CD4-positive, CD25-positive, alpha-beta regulatory T cell (primary cell): ENCODE results near the gene CEACAM8. TPM values are rescaled to one million over a fixed set of nuclear protein-coding genes. Genes with fewer than 3 reads are reported as not detected.
"Not testable (repeated sequence)": the region's sequence is repeated elsewhere in the genome, so short reads cannot be mapped to it uniquely, and the experiment has no call there.

Experiments used
- ATAC-seq, 2 donors: fragments of 150-1000 bp; cut with Tn5 transposase; one replicate each; pipeline ENCODE4 v1.10.0; 2021; ENCODE audit warnings: low read depth in 2 of 2, moderate number of reproducible peaks in 2 of 2, moderate library complexity in 1 of 2
- DNase-seq, 3 donors: peaks; one replicate each; pipeline versions ENCODE4 v3.0.0 to v3.0.0-alpha.2; 2012 to 2022; ENCODE audit warnings: mixed read lengths in 1 of 3
- H3K27ac ChIP-seq: one replicate; pipeline ENCODE4 v1.7.0; 2013; ENCODE audit warnings: mild to moderate bottlenecking, low read length; ENCODE audit not compliant: insufficient read depth, poor library complexity, severe bottlenecking
- H3K27me3 ChIP-seq: one replicate; pipeline ENCODE4 v1.7.0; 2013; ENCODE audit warnings: low read length; ENCODE audit not compliant: control insufficient read depth, insufficient read depth
- H3K36me3 ChIP-seq: one replicate; pipeline ENCODE4 v1.7.0; 2013; ENCODE audit warnings: mild to moderate bottlenecking, low read length, moderate library complexity; ENCODE audit not compliant: control insufficient read depth, insufficient read depth
- H3K4me1 ChIP-seq: 2 replicates; pipeline ENCODE4 v1.7.0; 2013; ENCODE audit warnings: mild to moderate bottlenecking, low read length; ENCODE audit not compliant: insufficient read depth, control insufficient read depth, poor library complexity, severe bottlenecking
- H3K4me3 ChIP-seq: one replicate; pipeline ENCODE4 v1.7.0; 2013; ENCODE audit warnings: low read depth, mild to moderate bottlenecking, low read length, moderate library complexity
- H3K9me3 ChIP-seq, 2 experiments: 1 replicate in 1 of 2; 2 replicates in 1 of 2; pipeline ENCODE4 v1.7.0; 2013; ENCODE audit warnings: low read length in 2 of 2, mild to moderate bottlenecking in 1 of 2, moderate library complexity in 1 of 2; ENCODE audit not compliant: control insufficient read depth in 2 of 2
- H3K27ac Mint-ChIP-seq, 3 donors: one replicate each; pipeline ENCODE4 v1.8.0; 2020 to 2022; ENCODE audit warnings: mild to moderate bottlenecking in 3 of 3, mixed read lengths in 3 of 3, moderate library complexity in 2 of 3
- H3K27me3 Mint-ChIP-seq: one replicate; pipeline ENCODE4 v1.8.0; 2022; ENCODE audit warnings: mild to moderate bottlenecking, mixed read lengths
- H3K36me3 Mint-ChIP-seq: one replicate; pipeline ENCODE4 v1.8.0; 2020; ENCODE audit warnings: mixed read lengths
- H3K4me1 Mint-ChIP-seq, 4 donors: one replicate each; pipeline ENCODE4 v1.8.0; 2020 to 2022; ENCODE audit warnings: mixed read lengths in 4 of 4, mild to moderate bottlenecking in 1 of 4
- H3K4me3 Mint-ChIP-seq, 4 donors: one replicate each; pipeline ENCODE4 v1.8.0; 2020 to 2022; ENCODE audit warnings: mild to moderate bottlenecking in 4 of 4, mixed read lengths in 4 of 4, moderate library complexity in 3 of 4
- H3K9me3 Mint-ChIP-seq, 7 donors: one replicate each; pipeline ENCODE4 v1.8.0; 2020 to 2022; ENCODE audit warnings: mixed read lengths in 7 of 7, mild to moderate bottlenecking in 3 of 7, moderate library complexity in 2 of 7
- polyA plus RNA-seq, 4 donors: library from polyadenylated mRNA; unstranded; fragments of 300-500 nt; fragmentation: Illumina TruSeq; gene quantifications; one replicate each; pipeline ENCODE4 v1.2.3, GENCODE V29; 2021
- total RNA-seq: library from RNA; stranded (reverse); gene quantifications from one replicate; pipeline ENCODE4 v1.2.3, GENCODE V29; 2022

Gene CEACAM8
- total and polyA plus RNA-seq, 5 donors from 2014 or later = not detected

DNA sequence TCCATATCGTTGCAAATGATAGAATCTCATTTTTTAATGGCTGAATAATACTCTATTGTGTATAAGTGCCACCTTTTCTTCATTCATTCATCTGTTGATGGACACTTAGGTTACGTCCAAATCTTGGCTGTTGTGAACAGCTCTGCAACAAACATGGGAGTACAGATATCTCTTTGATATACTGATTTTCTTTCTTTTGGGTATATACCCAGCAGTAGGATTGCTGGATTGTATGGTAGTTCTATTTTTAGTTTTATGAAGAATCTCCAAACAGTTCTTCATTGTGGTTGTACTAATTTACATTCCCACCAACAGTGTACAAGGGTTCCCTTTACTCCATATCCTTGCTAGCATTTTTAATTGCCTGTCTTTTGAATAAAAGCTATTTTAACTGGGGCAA, 59.4 kb downstream of the CEACAM8 start:
- DNase-seq, H3K4me3 ChIP-seq, H3K4me3 Mint-ChIP-seq: not testable (repeated sequence)

DNA sequence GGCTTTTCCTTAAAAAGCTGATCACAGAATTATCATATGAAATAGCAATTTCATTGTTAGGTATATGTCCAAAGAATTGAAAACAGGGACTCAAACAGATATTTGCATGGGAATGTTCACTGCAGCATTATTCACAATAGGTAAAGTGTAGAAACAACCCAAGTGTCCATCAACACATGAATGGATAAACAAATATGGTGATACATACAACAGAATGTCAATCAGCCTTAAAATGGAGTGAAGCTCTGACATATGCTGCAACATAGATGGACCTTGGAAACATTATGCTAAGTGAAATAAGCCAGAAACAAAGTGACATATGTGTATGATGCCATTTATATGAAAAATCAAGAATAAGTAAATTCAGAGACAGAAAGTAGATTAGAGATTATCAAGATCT, 60.3 kb downstream of the CEACAM8 start:
- H3K36me3 Mint-ChIP-seq = no peaks in the 10 kb centered on the region
- Histone ChIP-seq H3K36me3 (no peaks in the 10 kb centered on the region), H3K4me1 (peaks cover 2% of the 10 kb centered on the region), H3K9me3 (no peaks in the 10 kb centered on the region), H3K27ac (no peak overlapping the region), H3K4me3 (no peak overlapping the region), H3K27me3 (peaks cover 1% of the 10 kb centered on the region)
- H3K4me1 Mint-ChIP-seq = peaks cover under 1 to 5% (median 2%) of the 10 kb centered on the region in 4 donors
- H3K27me3 Mint-ChIP-seq = peaks cover 5% of the 10 kb centered on the region
- no peak for DNase-seq
- no peak for ATAC-seq
- H3K9me3 Mint-ChIP-seq = peaks cover 0 to 2% (median 0%) of the 10 kb centered on the region in 7 donors
- no peak overlapping the region for H3K4me3 Mint-ChIP-seq
- H3K27ac Mint-ChIP-seq = no peak overlapping the region

More for the DNA sequence above, 59.4 kb downstream of the CEACAM8 start:
- not testable (repeated sequence) for H3K27me3 Mint-ChIP-seq, H3K27ac Mint-ChIP-seq, H3K9me3 ChIP-seq, ATAC-seq, H3K4me1 ChIP-seq, H3K36me3 Mint-ChIP-seq, H3K27ac ChIP-seq, H3K9me3 Mint-ChIP-seq, H3K27me3 ChIP-seq, H3K4me1 Mint-ChIP-seq, H3K36me3 ChIP-seq

DNA sequence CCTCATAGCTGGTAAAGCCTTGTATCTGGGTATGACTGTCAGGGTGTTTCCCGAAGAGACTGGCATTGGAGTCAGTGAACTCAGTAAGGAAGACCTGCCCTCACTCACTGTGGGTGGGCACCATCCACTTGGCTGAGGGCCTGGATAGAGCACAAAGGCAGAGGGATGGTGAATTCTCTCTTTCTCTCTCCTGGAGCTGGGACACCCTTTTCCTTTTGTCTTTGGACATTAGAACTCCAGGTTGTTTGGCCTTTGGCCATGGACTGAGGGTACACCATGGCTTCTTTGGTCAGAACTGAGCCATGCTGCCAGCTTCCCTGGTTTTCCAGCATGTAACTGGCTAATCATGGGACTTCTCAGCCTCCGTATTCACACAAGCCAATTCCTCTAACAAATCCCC, 61.8 kb downstream of the CEACAM8 start:
- H3K9me3 Mint-ChIP-seq = peaks cover 0 to 2% (median 0%) of the 10 kb centered on the region in 7 donors
- Histone ChIP-seq H3K36me3 (no peaks in the 10 kb centered on the region), H3K9me3 (no peaks in the 10 kb centered on the region), H3K4me3 (no peak overlapping the region), H3K4me1 (peaks cover 17% of the 10 kb centered on the region), H3K27me3 (peaks cover 1% of the 10 kb centered on the region), H3K27ac (no peak overlapping the region)
- DNase-seq (no peak), ATAC-seq (no peak)
- no peak overlapping the region for H3K4me3 Mint-ChIP-seq
- no peaks in the 10 kb centered on the region for H3K36me3 Mint-ChIP-seq
- peaks cover 4 to 20% (median 15%) of the 10 kb centered on the region in 4 donors for H3K4me1 Mint-ChIP-seq
- no peaks in the 10 kb centered on the region for H3K27me3 Mint-ChIP-seq
- H3K27ac Mint-ChIP-seq = no peak overlapping the region

DNA sequence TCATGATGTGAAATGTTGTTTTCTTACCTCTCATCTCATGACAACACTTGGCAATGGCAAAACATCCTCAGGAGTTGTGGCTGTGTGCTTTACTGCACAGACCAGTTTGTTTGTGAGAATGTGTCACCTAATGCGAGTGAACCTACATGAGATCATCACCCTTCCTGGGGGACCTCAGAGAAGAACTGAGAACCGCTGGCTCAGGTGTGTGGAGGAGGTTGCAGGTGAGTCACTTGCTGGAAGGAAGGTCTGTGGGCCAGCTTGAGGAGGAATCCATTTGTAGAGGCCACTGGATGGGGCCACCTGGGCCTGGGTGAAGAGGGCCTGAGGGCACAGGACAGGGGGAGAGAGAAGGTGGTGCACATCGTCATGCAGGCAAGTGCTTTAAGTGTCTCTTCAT, 63.4 kb downstream of the CEACAM8 start:
- Mint-ChIP-seq H3K4me1 (peaks cover 4 to 36% (median 26%) of the 10 kb centered on the region in 4 donors), H3K27ac (no peak overlapping the region), H3K27me3 (no peaks in the 10 kb centered on the region), H3K36me3 (no peaks in the 10 kb centered on the region), H3K4me3 (no peak overlapping the region), H3K9me3 (peaks cover 0 to 2% (median 0%) of the 10 kb centered on the region in 7 donors)
- Histone ChIP-seq H3K36me3 (no peaks in the 10 kb centered on the region), H3K4me1 (peaks cover 30% of the 10 kb centered on the region), H3K4me3 (no peak overlapping the region), H3K27me3 (peaks cover under 1% of the 10 kb centered on the region), H3K27ac (no peak overlapping the region), H3K9me3 (no peaks in the 10 kb centered on the region)
- ATAC-seq (no peak), DNase-seq (no peak)

Other genes starting within 250 kb of the CEACAM8 start
- gene CNFN, start 204.6 kb downstream of the CEACAM8 start, total RNA-seq = not detected
- gene CNFN, start 204.6 kb downstream of the CEACAM8 start, polyA plus RNA-seq = under 1 TPM in 2 of 4 donors, not detected in 2; 0.49 TPM
- gene LIPE, start 167.5 kb downstream of the CEACAM8 start, total RNA-seq = 13.2 TPM
- gene LIPE, start 167.5 kb downstream of the CEACAM8 start, polyA plus RNA-seq = 1 to 10 TPM; 3.0 to 7.1 (median 5.4) TPM
- gene CXCL17, start 152.0 kb downstream of the CEACAM8 start, total RNA-seq = not detected
- gene CXCL17, start 152.0 kb downstream of the CEACAM8 start, polyA plus RNA-seq = under 1 TPM in 1 of 4 donors, not detected in 3; 0.28 TPM
- 7.0 TPM for gene CEACAM1, start 66.4 kb downstream of the CEACAM8 start, total RNA-seq
- 1 to 10 TPM; 4.0 to 6.9 (median 4.9) TPM for gene CEACAM1, start 66.4 kb downstream of the CEACAM8 start, polyA plus RNA-seq
- gene PSG3, start 145.6 kb upstream of the CEACAM8 start, total RNA-seq = 0.42 TPM
- not detected for gene PSG3, start 145.6 kb upstream of the CEACAM8 start, polyA plus RNA-seq
- gene PSG8, start 170.8 kb upstream of the CEACAM8 start, total RNA-seq = not detected
- gene PSG8, start 170.8 kb upstream of the CEACAM8 start, polyA plus RNA-seq = not detected